Astrocyte (in vitro differentiated cells and primary cell): ENCODE measurements around the gene GPR137B.

Experiments used
- CTCF ChIP-seq: IDR thresholded peaks from 2 replicates; pipeline ENCODE4 v1.5.1; 2011; ENCODE audit warnings: low read depth, mild to moderate bottlenecking, inconsistent platforms, low read length, moderate library complexity; ENCODE audit not compliant: insufficient read depth
- EZH2 ChIP-seq: IDR thresholded peaks from 2 replicates; pipeline ENCODE4 v1.6.1; 2012; ENCODE audit warnings: mild to moderate bottlenecking, low read length, inconsistent platforms; ENCODE audit not compliant: insufficient read depth

- TF ChIP-seq CTCF, result no peak
- no peak for TF ChIP-seq EZH2
Measured at GRCh38 chr1:236124965-236125364, 17.4 kb upstream of the GPR137B start.
